Choroid plexus epithelial cell (primary cell): ENCODE measurements around the gene ING1.
"Not testable (repeated sequence)": the region's sequence is repeated elsewhere in the genome, so short reads cannot be mapped to it uniquely, and the experiment has no call there.

Experiments
- DNase-seq: peaks from one replicate; pipeline ENCODE4 v3.0.0-alpha.2; 2010; ENCODE audit warnings: low read depth
- H3K4me3 ChIP-seq: 2 replicates; pipeline ENCODE4 v1.5.1; 2011; ENCODE audit warnings: low read depth, mild to moderate bottlenecking, control low read depth, low read length, moderate library complexity
- CTCF ChIP-seq: conservative IDR thresholded peaks from 2 replicates; pipeline ENCODE4 v1.5.1; 2011; ENCODE audit warnings: low read depth, mild to moderate bottlenecking, control low read depth, inconsistent platforms, low read length, moderate library complexity

The ING1 gene

GRCh38 chr13:110722971-110723370, 9.5 kb downstream of the ING1 start:
- no peak for TF ChIP-seq CTCF
- DNase-seq: no peak
- H3K4me3 ChIP-seq: no peak overlapping the region

- no peak overlapping the region for H3K4me3 ChIP-seq
- no peak for TF ChIP-seq CTCF
- DNase-seq: no peak
Observed at GRCh38 chr13:110723598-110723997, 10.1 kb downstream of the ING1 start.

- not testable (repeated sequence) for H3K4me3 ChIP-seq
Observed at GRCh38 chr13:110726153-110726552, 12.7 kb downstream of the ING1 start.

GRCh38 chr13:110726726-110727125, 13.2 kb downstream of the ING1 start:
- TF ChIP-seq CTCF: no peak
- no peak overlapping the region for H3K4me3 ChIP-seq
- no peak for DNase-seq

More at GRCh38 chr13:110726153-110726552, 12.7 kb downstream of the ING1 start:
- DNase-seq: not testable (repeated sequence)

- no peak for DNase-seq
- TF ChIP-seq CTCF: no peak
- no peak overlapping the region for H3K4me3 ChIP-seq
Observed at GRCh38 chr13:110731072-110731471, 17.6 kb downstream of the ING1 start.

GRCh38 chr13:110734561-110734960, 21.1 kb downstream of the ING1 start:
- TF ChIP-seq CTCF: no peak

GRCh38 chr13:110737555-110737954, 24.1 kb downstream of the ING1 start:
- no peak for TF ChIP-seq CTCF
- no peak for DNase-seq
- H3K4me3 ChIP-seq: no peak overlapping the region

More at GRCh38 chr13:110734561-110734960, 21.1 kb downstream of the ING1 start:
- H3K4me3 ChIP-seq: no peak overlapping the region
- DNase-seq: no peak

GRCh38 chr13:110743687-110744086, 30.2 kb downstream of the ING1 start:
- no peak overlapping the region for H3K4me3 ChIP-seq
- DNase-seq: no peak
- TF ChIP-seq CTCF: no peak
